Raji (cell line): ENCODE measurements around the gene SLC43A2.
A peak's percentile ranks its signal among the peaks of the same experiment; 100 is the strongest.

Source experiments
- POLR2A ChIP-seq: IDR thresholded peaks from 2 replicates; pipeline ENCODE4 v1.6.1; 2011; ENCODE audit warnings: low read depth, low read length, control low read depth; ENCODE audit not compliant: insufficient read depth

Gene SLC43A2

DNA sequence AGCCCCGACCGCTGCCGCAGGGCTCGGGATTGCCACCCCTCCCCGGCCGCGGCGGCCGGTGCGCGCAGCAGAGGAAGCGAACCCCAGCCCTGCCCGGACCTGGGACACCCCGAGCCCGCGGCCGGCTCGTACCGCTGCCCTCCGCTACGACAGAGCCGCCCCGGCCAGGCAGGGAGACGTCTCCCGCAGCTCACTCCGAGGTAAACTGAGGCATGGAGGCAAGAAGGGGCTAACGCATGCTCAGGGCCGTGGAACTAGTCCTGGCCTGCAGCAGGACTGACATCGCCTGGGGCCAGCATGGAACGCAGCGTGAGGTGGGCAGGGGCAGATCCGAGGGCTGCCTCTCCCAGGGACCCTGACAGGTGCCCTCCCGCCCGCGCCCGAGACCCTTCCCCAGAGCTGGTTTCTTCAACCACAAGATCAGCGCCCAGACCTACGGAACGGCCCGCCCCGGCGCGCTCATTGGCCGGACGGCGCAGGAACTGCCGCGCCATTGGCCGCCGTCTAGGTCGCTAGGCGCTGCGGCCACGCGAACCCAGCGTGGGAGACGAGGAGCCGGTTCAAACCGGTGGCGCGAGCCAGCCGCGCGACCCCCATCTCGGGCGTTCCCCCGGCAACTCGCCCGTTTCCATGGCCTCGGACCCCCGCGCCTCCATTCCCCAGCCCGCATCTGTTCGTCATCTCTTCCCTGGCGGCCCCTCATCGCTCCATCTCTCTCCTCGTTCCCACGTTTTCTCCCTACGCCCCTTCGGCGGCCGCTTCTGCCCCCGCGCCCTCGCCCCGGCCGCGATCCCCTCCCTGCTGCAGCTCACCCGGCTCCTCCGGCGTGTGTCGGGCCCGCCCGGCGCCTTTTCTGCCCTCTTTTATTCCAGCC lies at the start of gene SLC43A2:
SLC43A2 (minus strand) TSS at position 853 of the 874 bp plus-strand sequence. CDS start 960 bp downstream, outside the sequence.
- peak; percentile 56; the same call in 1 of the 2 replicates for TF ChIP-seq POLR2A

DNA sequence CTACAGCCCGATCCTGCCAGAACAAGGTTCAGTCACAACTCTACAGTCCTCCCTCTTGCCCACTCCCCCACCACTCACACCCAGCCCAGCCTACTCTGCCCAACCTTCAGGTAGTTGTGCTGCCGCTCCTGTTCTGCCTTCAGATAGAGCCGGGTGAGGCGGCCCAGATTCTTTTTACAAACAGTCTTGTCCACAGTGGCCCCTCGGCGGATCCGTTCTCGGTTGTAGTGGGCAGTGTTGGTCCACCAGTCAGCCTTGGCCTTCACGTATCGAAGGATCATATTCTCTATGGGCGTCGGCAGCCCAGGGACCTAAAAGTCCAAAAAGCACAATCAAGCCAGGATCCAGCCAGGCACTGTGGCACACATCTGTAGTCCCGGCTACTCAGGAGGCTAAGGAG lies 47.8 kb upstream of the SLC43A2 start:
- TF ChIP-seq POLR2A, result no peak

DNA sequence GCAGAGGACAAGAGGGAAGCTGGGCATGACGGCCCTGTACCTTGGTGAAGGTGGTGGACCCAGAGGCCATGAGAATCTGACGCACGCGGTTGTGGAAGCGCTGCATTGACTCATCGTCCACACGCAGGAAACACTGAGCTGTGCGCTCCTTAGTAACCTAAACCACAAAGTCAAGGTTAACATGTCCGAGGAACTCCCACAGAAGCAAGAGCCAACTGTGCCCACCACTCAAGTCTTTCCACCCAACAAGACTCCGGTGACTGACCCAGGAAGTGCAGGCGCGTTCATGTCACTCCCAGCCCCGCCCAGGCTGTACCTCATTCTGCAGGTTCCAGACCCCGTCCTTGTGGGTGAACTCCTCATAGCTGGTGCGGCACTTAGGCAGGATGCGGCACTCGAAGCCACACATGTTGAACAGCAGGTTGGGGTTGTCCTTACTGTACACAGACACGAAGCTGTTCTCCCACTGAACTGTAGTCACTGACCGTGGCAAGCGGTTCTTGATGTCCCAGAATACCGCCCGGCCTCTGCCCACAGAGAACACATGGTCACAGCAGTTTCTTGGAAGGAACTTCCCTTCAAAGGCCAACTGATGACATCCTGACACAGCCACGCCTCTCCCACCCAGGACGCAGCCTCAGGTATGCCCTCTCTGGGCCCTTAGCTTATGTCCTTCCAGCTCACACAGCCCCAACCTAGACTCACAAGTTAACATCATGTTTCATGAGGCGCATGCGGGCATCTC lies 44.6 kb upstream of the SLC43A2 start:
- TF ChIP-seq POLR2A, result no peak

GRCh38 chr17:1661045-1661444 lies 32.4 kb upstream of the SLC43A2 start:
- TF ChIP-seq POLR2A, result no peak

GRCh38 chr17:1658100-1658499 lies 29.5 kb upstream of the SLC43A2 start:
- TF ChIP-seq POLR2A, result no peak

GRCh38 chr17:1653735-1654134 lies 25.1 kb upstream of the SLC43A2 start:
- no peak for TF ChIP-seq POLR2A

- TF ChIP-seq POLR2A, result no peak
These were observed 22.9 kb upstream of the SLC43A2 start for GRCh38 chr17:1651559-1651844.

- no peak for TF ChIP-seq POLR2A
These were observed 22.3 kb upstream of the SLC43A2 start for GRCh38 chr17:1650731-1651558.

- no peak for TF ChIP-seq POLR2A
These were observed 21.3 kb upstream of the SLC43A2 start, which contains the start of gene RILP for GRCh38 chr17:1649844-1650501. TSS of gene RILP (minus strand) at chr17:1649866. CDS start at chr17:1649804, 62 bp downstream.

DNA sequence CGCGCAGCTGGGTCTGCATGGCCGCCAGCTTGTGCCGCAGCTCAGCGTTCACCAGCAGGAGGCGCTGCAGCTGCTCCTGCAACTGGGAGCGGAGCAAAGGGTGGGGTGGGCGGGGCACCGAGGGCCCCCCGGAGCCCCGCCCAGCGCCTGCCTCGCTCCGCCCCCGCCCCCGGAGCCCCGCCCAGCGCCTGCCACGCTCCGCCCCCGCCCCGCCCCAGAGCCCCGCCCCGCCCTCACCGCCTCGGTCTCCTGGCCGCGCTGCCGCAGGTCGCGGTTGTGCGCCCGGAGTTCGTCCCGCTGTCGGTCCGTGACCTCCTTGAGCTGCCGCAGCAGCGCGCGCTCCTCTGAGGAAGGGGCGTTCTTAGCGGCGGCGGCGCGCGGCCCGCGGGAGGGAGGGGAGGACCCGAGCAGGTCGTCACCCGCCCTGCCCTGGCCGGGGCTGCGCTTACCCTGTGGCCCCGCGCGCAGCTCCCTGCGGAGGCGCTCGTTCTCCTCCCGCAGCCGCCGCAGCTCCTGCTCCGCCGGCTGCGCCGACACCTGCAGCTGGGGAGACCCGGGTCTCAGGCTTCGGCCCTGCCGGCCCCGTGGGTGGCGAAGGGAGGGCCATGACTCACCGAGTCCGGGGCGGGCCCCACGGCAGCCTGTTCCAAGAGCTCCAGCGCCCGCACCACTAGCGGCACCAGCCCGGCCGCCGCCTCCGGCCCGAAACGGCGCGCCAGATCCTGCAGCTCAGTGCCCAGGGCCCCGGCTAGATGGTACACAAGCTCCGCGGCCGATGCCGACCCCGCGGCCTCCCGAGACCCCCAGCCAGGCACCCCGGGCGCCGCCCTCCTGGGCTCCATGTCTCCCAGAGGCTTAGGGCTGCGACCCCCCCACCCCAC lies 20.6 kb upstream of the SLC43A2 start:
- TF ChIP-seq POLR2A, result no peak

DNA sequence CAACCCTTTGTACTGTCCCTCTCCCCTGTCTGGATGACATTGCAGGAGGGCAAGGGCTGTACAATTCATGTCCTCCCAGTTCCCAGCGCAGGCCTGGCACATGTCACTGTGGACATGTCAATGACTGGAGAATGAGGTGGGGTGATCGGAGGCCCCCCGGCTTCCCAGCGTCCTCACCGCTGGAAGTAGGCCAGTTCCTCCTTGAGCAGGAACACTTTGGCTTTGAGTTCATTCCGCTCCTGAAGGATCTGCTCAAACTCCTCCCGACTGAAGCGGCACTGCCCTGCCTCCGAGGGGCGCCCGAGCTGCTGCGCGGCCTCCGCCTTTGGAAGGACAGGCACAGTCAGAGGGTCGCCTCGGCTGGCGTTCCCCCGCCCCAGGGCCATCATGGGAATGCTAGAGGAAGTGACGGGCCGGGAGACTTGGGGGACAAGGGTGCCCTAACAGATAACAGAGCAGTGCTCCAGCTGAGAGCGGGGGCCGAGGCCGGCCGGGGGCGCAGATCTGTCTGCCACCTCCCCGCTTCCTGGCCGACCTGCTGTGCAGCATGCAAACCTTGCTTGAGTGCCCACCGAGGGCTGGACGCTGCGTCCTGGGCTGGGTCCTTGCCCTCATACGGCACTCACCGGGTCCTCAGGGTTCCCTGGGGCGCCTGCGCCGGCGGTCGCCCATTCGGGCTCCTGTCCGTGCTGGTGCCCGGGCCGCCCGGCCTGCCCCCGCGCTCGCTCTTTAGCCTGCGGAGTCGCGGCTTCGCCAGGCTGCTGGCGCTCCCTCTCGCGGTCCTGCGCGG lies 19.7 kb upstream of the SLC43A2 start:
- TF ChIP-seq POLR2A, result no peak

GRCh38 chr17:1647802-1648171 lies 19.2 kb upstream of the SLC43A2 start:
- TF ChIP-seq POLR2A, result no peak

GRCh38 chr17:1646199-1646875 lies 17.7 kb upstream of the SLC43A2 start:
- no peak for TF ChIP-seq POLR2A
